ENCODE measurements around the gene ZFR2.

Gene ZFR2

DNA sequence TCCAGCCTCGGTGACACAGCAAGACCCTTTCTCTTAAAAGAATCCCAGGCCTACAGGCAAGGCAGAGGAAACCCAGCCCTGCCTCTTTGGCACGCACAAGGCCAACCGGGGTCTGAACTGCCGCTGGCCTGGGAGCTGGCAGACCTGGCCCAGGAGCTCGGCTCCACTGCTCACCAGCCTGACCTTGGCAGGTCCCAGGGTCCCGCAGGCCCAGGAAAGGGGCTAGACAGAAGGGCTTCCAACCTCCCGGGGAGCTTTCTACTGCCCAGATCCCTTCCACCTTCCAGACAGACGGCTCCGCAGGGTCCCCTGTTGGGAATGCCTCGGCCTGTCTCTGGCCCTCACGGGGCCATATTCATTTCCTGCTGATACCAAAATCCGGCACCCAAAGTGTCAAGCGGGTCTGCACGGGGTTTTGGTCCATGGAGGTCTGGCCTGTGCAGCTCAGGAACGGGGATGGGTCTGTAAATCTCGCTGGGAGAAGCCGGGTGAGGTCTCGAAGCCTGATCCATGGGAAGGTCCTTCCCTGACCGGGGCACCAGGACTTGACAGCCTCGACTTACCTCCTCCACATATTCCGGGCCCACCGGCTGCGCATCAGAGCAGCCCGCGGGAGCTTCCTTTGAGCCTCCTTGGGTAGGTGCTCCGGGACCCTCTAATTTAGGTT is 46.0 kb downstream of the ZFR2 start:
- H3K4me3 ChIP-seq (ENCODE audit: low read depth, low read length), result no peak overlapping the region
- TF ChIP-seq, protein P1, sequence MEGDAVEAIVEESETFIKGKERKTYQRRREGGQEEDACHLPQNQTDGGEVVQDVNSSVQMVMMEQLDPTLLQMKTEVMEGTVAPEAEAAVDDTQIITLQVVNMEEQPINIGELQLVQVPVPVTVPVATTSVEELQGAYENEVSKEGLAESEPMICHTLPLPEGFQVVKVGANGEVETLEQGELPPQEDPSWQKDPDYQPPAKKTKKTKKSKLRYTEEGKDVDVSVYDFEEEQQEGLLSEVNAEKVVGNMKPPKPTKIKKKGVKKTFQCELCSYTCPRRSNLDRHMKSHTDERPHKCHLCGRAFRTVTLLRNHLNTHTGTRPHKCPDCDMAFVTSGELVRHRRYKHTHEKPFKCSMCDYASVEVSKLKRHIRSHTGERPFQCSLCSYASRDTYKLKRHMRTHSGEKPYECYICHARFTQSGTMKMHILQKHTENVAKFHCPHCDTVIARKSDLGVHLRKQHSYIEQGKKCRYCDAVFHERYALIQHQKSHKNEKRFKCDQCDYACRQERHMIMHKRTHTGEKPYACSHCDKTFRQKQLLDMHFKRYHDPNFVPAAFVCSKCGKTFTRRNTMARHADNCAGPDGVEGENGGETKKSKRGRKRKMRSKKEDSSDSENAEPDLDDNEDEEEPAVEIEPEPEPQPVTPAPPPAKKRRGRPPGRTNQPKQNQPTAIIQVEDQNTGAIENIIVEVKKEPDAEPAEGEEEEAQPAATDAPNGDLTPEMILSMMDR (IDR thresholded peaks at IDR 0.05; ENCODE audit: borderline replicate concordance, insufficient read depth, low read depth, low read length), result no peak

DNA sequence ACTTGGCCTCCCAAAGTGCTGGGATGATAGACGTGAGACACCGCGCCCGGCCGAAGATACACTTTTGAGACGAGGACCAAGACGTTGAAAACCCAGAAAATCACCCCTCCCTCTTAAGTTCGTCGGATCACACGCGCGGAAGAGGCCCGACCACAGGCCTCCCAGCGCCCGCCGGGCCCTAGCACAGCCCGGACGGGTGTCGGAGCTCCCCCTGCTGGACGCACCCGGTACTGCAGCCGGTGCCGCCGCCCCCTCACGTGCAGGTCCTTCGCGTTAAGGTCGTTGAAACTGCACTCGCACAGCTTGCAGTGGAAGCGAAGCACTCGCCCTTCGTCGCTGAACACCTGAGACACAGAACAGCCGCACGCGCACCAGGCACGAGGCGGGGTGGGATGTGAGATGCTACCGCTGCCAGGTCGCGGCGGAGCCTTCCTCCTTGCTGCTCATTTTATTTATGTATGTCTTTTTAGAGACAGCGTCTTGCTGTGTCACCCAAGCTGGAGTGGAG is 46.9 kb downstream of the ZFR2 start:
- H3K4me3 ChIP-seq (ENCODE audit: low read depth, low read length), result no peak overlapping the region
- TF ChIP-seq, protein P1 (IDR thresholded peaks at IDR 0.05; ENCODE audit: borderline replicate concordance, insufficient read depth, low read depth, low read length), result peak; percentile 100

DNA sequence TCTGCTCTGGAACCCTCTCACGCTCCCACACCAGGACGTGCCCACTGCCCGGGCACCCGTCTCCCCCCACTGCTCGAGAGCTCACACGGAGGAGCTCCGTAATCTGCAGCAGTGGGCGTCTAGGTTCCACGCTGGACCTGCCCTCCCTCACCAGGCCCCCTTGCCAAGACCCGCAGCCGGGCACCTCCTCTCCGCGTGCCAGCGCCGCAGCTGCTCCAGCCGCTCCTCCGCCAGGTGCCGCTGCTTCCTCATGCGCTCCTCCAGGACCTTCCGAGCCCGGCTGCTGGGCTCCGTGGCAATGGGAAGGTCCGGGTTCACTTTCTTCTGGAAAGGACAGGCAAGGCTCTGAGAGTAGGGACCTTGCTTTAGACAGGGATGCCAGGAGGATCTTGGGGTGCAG is 47.7 kb downstream of the ZFR2 start:
- TF ChIP-seq, protein P1 (IDR thresholded peaks at IDR 0.05; ENCODE audit: borderline replicate concordance, insufficient read depth, low read depth, low read length), result no peak
- H3K4me3 ChIP-seq (ENCODE audit: low read depth, low read length), result no peak overlapping the region

DNA sequence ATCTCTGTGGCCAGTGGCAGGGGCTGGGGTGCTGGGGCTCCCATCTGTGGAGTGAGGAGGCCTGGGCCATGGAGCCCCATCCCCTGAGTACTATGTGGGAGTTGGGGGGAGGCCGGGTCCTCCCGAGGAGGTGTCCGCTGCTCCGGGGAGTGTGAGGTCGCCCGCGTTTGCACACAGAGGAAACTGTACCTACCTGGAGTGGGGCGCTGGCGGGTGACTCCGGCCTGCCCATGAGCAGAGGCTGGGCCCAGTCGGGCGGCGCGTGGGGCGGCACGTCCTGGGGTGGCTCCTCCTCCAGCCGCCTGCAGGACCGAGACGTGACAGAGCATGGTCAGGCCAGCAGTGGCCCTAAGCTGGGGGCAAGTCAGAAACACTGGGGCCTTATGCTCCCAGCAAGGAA is 48.8 kb downstream of the ZFR2 start:
- TF ChIP-seq, protein P1 (IDR thresholded peaks at IDR 0.05; ENCODE audit: borderline replicate concordance, insufficient read depth, low read depth, low read length), result no peak
- no peak overlapping the region for H3K4me3 ChIP-seq (ENCODE audit: low read depth, low read length)

DNA sequence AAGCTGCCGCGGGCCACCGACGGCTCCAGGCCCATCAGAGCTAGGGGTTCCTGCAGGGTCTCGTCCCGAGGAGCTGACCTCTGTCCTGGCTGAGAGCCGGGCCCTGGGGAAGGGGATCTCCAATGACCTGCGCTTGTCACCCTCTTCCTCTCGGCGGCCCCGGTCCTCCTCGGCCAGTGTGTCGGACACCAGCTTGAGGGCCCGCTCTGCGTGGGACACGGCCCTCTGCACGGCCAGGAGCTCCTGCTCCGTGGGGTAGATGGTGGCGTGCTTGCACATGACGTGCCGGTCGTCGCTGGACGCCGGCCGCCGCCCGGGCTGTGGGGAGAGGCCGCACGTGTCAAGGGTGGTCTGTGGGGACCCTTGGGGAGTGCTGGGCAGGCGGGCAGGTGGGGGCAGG is 49.9 kb downstream of the ZFR2 start:
- TF ChIP-seq, protein P1 (IDR thresholded peaks at IDR 0.05; ENCODE audit: borderline replicate concordance, insufficient read depth, low read depth, low read length), result no peak
- no peak overlapping the region for H3K4me3 ChIP-seq (ENCODE audit: low read depth, low read length)

DNA sequence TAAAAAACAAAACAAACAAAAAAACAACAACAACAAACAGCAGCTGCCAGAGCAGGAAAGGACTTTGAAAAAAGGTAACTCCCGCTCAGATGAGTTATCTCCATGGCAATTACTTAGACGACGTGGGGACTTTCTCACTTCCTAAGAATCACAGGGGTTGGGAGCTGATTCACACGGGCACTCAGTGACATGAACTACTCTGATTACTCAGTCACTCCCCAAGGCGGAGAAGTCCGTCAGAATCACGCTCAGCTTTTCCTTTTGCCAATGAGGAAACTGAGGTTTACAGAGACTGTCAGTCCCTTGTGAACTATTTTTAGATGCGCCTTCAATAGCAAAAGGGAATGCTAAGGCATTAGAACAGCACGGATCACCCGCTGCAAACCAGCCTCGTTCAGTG is 50.4 kb downstream of the ZFR2 start:
- H3K4me3 ChIP-seq (ENCODE audit: low read depth, low read length), result no peak overlapping the region
- TF ChIP-seq, protein P1 (IDR thresholded peaks at IDR 0.05; ENCODE audit: borderline replicate concordance, insufficient read depth, low read depth, low read length), result no peak

DNA sequence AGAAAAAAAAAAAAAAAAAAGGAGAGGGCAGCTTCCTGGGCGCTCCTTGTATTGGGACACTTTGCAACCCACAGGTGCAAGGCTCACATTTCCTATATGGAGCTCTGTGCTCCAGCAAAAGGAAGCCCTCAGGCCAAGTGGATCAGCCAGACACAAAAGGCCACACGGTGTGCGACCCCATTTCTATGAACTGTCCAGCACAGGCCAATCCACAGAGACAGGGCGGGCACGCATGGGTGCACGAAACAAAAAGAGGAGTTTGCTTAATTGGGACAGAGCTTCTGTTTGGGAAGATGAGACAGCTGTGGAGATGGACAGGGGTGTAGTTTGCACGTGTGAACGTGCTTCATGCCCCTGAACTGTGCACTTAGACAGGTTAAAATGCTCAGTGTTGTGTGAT is 51.1 kb downstream of the ZFR2 start:
- no peak overlapping the region for H3K4me3 ChIP-seq (ENCODE audit: low read depth, low read length)
- TF ChIP-seq, protein P1 (IDR thresholded peaks at IDR 0.05; ENCODE audit: borderline replicate concordance, insufficient read depth, low read depth, low read length), result no peak
